Non-pigmented ciliary epithelial cell (primary cell): ENCODE results near the gene UBE3D.

Experiments used
- DNase-seq: peaks from one replicate; pipeline ENCODE4 v3.0.0-alpha.2; 2010; ENCODE audit warnings: low read depth

Gene UBE3D

GRCh38 chr6:83065511-83066192 is at the start of gene UBE3D:
UBE3D (minus strand) TSS chr6:83065841; CDS start chr6:83065718, 123 bp downstream.
- DNase-seq = peak; percentile 20

- no peak for DNase-seq
Observed at GRCh38 chr6:83114164-83114563, 48.5 kb upstream of the UBE3D start.

- DNase-seq = no peak
Observed at GRCh38 chr6:83113258-83113657, 47.6 kb upstream of the UBE3D start.

- DNase-seq = no peak
Observed at GRCh38 chr6:83108378-83108777, 42.7 kb upstream of the UBE3D start.

- no peak for DNase-seq
Observed at GRCh38 chr6:83098589-83098988, 32.9 kb upstream of the UBE3D start.

- no peak for DNase-seq
Observed at GRCh38 chr6:83097675-83098074, 32.0 kb upstream of the UBE3D start.

GRCh38 chr6:83097204-83097603 is 31.6 kb upstream of the UBE3D start:
- peak; percentile 8 for DNase-seq

GRCh38 chr6:83096791-83097190 is 31.1 kb upstream of the UBE3D start:
- DNase-seq = peak; percentile 17

- DNase-seq = no peak
Observed at GRCh38 chr6:83092756-83093399, 27.2 kb upstream of the UBE3D start.

- DNase-seq = no peak
Observed at GRCh38 chr6:83086751-83087150, 21.1 kb upstream of the UBE3D start.

- no peak for DNase-seq
Observed at GRCh38 chr6:83083476-83083875, 17.8 kb upstream of the UBE3D start.

- DNase-seq = no peak
Observed at GRCh38 chr6:83073615-83074014, 8.0 kb upstream of the UBE3D start.

- no peak for DNase-seq
Observed at GRCh38 chr6:83072726-83073125, 7.1 kb upstream of the UBE3D start.

- DNase-seq = no peak
Observed at GRCh38 chr6:83071707-83072106, 6.1 kb upstream of the UBE3D start.

GRCh38 chr6:83071023-83071422 is 5.4 kb upstream of the UBE3D start:
- no peak for DNase-seq

GRCh38 chr6:83069633-83070032 is 4.0 kb upstream of the UBE3D start:
- DNase-seq = no peak

GRCh38 chr6:83068616-83069015 is 3.0 kb upstream of the UBE3D start:
- DNase-seq = no peak

- DNase-seq = peak; percentile 70
Observed at GRCh38 chr6:83067448-83068439, 2.1 kb upstream of the UBE3D start, which contains the start of gene DOP1A. DOP1A (plus strand) TSS chr6:83067671; CDS start chr6:83096978, 29,307 bp downstream.

- peak; percentile 20 for DNase-seq
Observed at GRCh38 chr6:83062225-83062624, 3.4 kb downstream of the UBE3D start.

GRCh38 chr6:83061190-83061589 is 4.5 kb downstream of the UBE3D start:
- no peak for DNase-seq

GRCh38 chr6:83057705-83058321 is 7.8 kb downstream of the UBE3D start:
- DNase-seq = peak; percentile 22

- DNase-seq = no peak
Observed at GRCh38 chr6:83055366-83055964, 10.2 kb downstream of the UBE3D start.
